ENCODE data around the gene GRIN2A. TPM values are rescaled to one million over a fixed set of nuclear protein-coding genes. Genes with fewer than 3 reads are reported as not detected.

Gene GRIN2A
- total RNA-seq, 1 donor from 2014 or later = 0.09 TPM

DNA sequence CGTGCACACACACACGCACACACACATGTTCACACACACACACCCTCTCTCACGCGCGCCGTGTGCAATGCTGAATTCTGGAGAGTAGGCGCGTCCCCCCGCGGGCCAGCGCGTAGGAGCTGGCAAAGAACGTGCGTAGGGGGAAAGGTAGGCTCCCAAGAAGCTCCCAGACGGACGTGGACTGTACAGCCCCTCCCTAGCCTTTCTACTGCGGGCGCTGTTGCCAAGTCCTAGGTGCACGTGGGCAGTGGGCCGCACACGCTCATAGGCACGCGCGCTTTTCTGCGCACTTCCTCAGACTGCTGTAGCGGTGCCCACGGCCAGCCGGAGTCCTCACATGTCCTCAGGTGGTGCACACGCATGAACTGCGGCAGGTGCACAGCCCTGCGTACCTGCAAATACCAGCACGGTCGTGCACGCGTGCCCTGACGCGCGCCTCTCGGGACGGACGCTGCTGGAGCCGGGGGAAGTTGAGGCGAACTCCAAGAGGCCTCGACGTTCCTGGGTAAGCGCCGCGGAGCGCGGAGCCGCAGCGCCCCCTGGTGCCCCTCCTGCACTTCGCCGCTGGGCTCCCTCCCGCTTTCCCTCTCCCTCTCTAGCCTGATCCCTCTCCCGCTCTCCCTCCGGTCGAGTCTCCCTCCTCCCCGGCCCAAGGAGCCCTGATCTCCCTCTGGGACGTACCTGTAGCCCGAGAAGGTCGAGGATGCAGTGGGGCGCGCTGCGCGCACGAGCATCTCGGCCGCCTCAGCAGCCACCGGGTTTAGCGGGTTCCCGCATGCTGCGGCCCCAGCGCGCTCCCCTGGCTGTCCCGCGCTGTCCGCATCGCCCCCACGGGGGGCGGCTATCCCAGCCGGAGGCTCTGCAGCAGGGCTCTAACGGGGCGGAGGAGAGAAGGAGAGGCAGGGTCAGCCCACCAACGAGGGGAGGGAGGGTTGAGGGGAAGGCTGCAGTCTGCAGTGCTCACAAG is 749 bp downstream of the GRIN2A start:
- peak overlapping the region; percentile 21 for H3K4me3 ChIP-seq
- peaks cover 60% of the 10 kb centered on the region for H3K27me3 ChIP-seq
- ATAC-seq (peak; percentile 92), DNase-seq (peak; percentile 83)
- no peaks in the 10 kb centered on the region for H3K36me3 ChIP-seq
- intact Hi-C loops (cut with DNase I) = no loop called here
- H3K4me1 ChIP-seq = peaks cover 15% of the 10 kb centered on the region
- H3K9me3 ChIP-seq = no peaks in the 10 kb centered on the region
- H3K27ac ChIP-seq = no peak overlapping the region
- TF ChIP-seq, protein P1, sequence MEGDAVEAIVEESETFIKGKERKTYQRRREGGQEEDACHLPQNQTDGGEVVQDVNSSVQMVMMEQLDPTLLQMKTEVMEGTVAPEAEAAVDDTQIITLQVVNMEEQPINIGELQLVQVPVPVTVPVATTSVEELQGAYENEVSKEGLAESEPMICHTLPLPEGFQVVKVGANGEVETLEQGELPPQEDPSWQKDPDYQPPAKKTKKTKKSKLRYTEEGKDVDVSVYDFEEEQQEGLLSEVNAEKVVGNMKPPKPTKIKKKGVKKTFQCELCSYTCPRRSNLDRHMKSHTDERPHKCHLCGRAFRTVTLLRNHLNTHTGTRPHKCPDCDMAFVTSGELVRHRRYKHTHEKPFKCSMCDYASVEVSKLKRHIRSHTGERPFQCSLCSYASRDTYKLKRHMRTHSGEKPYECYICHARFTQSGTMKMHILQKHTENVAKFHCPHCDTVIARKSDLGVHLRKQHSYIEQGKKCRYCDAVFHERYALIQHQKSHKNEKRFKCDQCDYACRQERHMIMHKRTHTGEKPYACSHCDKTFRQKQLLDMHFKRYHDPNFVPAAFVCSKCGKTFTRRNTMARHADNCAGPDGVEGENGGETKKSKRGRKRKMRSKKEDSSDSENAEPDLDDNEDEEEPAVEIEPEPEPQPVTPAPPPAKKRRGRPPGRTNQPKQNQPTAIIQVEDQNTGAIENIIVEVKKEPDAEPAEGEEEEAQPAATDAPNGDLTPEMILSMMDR (IDR thresholded peaks at IDR 0.05) = peak; percentile 89

DNA sequence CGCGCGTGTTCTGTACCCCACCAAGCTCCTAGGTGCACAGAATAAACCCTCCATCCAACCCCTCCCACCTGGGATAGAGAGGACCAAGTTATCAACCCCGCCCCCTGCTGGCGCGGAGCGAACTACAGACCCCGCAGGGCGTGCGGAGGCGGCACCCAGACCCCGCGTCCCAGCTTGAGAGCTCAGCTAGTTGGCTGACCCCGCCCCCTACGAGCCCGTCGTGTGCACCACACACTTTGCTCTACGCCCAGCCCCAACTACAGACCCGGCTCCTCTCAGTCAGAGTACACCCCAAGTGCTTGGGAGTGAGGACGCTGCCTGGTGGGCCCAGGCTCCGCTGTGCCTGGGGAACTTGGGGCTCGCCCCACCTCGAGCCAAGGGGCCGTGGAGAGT is 1.5 kb downstream of the GRIN2A start:
- H3K9me3 ChIP-seq = no peaks in the 10 kb centered on the region
- TF ChIP-seq, protein P1 (IDR thresholded peaks at IDR 0.05) = peak; percentile 15
- no peak overlapping the region for H3K27ac ChIP-seq
- peaks cover 60% of the 10 kb centered on the region for H3K27me3 ChIP-seq
- peak; percentile 67 for DNase-seq
- no peak overlapping the region for H3K4me3 ChIP-seq
- peaks cover 15% of the 10 kb centered on the region for H3K4me1 ChIP-seq
- ATAC-seq = peak; percentile 5
- intact Hi-C loops (cut with DNase I) = no loop called here
- no peaks in the 10 kb centered on the region for H3K36me3 ChIP-seq

DNA sequence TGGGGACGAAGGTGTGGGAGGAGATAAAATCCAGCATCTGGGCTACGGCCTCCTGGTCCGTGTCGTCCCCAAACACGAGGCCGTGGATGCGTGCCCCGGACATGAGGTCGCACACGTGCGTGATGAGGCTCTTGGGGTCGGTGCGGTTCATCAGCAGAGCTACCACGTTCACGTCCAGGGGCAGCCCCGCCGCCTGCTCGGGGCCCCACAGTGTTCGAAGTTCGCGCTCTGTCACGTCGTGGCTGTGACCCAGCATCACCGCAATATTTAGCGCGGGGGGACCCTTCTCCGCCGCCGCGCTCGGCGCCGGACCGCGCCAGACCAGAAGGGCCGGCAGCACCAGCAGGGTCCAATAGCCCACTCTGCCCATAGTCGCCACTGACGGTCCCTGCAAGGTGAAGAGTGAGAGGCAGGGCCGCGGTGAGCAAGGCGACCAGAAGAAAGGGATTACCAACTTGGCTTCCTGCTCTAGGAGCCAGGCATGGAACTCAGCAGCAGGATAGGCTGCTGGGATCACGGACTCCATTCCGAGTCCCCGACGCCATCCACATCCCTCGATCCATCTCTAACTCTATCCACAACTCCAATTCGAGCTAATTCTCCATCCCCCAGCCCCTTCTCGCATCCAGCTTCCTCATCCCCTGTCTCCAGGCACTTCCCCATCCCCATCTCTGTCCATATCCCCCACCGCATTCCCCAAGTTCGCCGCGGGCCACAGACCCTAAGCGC is 2.0 kb downstream of the GRIN2A start:
- Histone ChIP-seq H3K4me3 (no peak overlapping the region), H3K9me3 (no peaks in the 10 kb centered on the region), H3K36me3 (no peaks in the 10 kb centered on the region), H3K27ac (no peak overlapping the region), H3K4me1 (peaks cover 15% of the 10 kb centered on the region), H3K27me3 (peaks cover 57% of the 10 kb centered on the region)
- intact Hi-C loops (cut with DNase I) = no loop called here
- no peak for DNase-seq
- TF ChIP-seq, protein P1 (IDR thresholded peaks at IDR 0.05) = no peak
- ATAC-seq = no peak

DNA sequence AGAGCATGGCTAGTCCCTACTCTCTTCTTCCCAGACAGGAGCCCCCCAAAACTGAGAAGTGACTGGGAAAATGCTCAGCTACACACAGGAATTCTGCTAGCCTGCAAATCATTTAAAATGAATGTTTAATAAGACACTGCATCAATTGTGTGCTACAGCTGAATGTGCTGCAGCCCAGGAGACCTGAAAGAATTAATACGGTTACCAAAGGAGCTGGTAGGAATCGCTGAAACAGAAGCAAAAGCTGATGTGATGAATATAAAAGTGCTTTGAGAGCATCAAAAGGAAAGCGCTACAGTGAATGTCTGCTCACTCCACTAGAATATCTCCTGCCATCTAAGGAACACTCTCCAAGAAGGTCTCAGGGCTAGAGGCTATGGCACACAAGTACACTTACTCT is 3.7 kb downstream of the GRIN2A start:
- Histone ChIP-seq H3K27me3 (peaks cover 43% of the 10 kb centered on the region), H3K9me3 (no peaks in the 10 kb centered on the region), H3K27ac (no peak overlapping the region), H3K4me3 (no peak overlapping the region), H3K36me3 (no peaks in the 10 kb centered on the region), H3K4me1 (peaks cover 15% of the 10 kb centered on the region)
- intact Hi-C loops (cut with DNase I) = no loop called here
- ATAC-seq (no peak), DNase-seq (no peak)
- TF ChIP-seq, protein P1 (IDR thresholded peaks at IDR 0.05) = no peak

DNA sequence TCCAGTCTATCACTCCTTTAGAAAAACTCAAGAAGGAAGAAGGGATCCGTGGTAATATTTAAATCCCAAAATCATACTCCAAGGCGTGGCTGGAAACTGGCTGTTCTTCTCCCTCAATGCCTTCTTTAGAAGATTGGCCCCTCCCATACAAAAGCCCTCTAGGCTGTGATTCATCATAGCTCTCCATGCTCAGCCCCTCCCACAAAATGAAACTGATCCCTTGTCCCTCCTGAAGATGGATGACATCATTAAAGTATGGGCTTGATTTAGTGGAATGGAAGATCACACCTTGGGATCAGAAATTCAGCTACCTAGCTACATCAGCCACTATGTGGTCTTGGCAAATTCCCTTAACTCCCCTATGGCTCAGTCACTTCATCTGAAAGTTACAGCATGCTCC is 4.1 kb downstream of the GRIN2A start:
- TF ChIP-seq, protein P1 (IDR thresholded peaks at IDR 0.05) = no peak
- intact Hi-C loops (cut with DNase I) = no loop called here

More for the DNA sequence above, 4.1 kb downstream of the GRIN2A start:
- Histone ChIP-seq H3K36me3 (no peaks in the 10 kb centered on the region), H3K4me1 (peaks cover 14% of the 10 kb centered on the region), H3K27ac (no peak overlapping the region), H3K27me3 (peaks cover 41% of the 10 kb centered on the region), H3K9me3 (no peaks in the 10 kb centered on the region), H3K4me3 (no peak overlapping the region)
- DNase-seq = no peak
- no peak for ATAC-seq

Data from upper lobe of right lung (tissue), 1 donor.